ENCODE results near the gene PERP. TPM values are rescaled to one million over a fixed set of nuclear protein-coding genes. Genes with fewer than 3 reads are reported as not detected.

Gene PERP
- polyA plus RNA-seq, 1 donor from 2014 or later = 0.79 TPM

DNA sequence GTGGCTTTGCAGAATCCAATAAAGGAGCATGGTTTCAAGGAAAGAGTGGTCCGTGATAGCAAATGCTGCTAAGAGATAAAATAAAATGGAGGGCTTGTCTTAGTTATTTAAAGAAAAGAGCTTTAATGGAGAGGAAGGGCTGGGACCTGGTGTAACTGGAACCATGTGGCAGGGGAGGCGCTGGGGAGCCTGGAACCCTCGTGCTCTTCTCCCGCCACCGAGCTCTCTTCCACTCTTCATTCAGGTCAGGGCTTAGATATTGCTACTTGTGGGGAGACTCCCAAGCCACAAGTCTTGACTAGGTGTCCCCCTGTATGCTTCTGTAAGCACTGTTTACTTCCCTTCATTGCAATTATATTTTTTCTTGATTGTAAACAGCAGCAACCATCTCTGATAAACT, 39.3 kb upstream of the PERP start:
- no peaks in the 10 kb centered on the region for H3F3A ChIP-seq (ENCODE audit: insufficient read depth, low read length, poor library complexity, severe bottlenecking)
- H4K20me1 ChIP-seq (ENCODE audit: insufficient read depth) = no peaks in the 10 kb centered on the region
- H3K4me3 ChIP-seq (ENCODE audit: low read length) = no peak overlapping the region
- no peaks in the 10 kb centered on the region for H3K27me3 ChIP-seq (ENCODE audit: insufficient read depth, low read depth, low read length)
- TF ChIP-seq EP300 (conservative IDR thresholded peaks at IDR 0.05; ENCODE audit: poor library complexity, severe bottlenecking) = no peak
- no peak overlapping the region for H3K9ac ChIP-seq (ENCODE audit: low read length)
- H3K4me2 ChIP-seq (ENCODE audit: low read length) = no peak overlapping the region
- no peaks in the 10 kb centered on the region for H3K79me2 ChIP-seq (replicated peaks; ENCODE audit: insufficient read depth, low read length)
- no peaks in the 10 kb centered on the region for H3K36me3 ChIP-seq (ENCODE audit: insufficient read depth, low read length)
- H2AFZ ChIP-seq (ENCODE audit: low read depth, low read length) = no peak overlapping the region
- no peak overlapping the region for H3K27ac ChIP-seq (ENCODE audit: low read length)
- no peaks in the 10 kb centered on the region for H3K9me2 ChIP-seq (ENCODE audit: insufficient read depth, low read length)
- H3K9me3 ChIP-seq (ENCODE audit: low read length) = no peaks in the 10 kb centered on the region

DNA sequence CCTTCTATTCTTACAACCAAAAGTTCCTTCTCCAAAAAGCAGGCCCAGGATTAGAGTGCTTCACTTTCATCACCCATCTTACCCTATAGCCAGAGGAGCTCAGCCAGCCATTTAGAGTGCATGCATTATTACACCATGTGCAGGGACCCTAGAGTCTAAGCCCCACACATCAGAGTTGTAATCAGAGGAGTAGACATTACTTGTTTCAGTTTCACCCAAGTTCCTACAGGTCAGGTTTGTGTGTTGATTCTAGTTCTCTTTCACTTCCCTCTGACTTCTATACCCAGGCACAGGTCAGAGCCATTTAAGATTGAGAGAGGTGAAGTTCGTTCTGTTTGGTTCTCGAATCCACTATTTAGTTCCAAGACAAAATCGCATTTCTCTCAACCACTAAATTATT, 38.2 kb upstream of the PERP start:
- Histone ChIP-seq H3K36me3 (ENCODE audit: insufficient read depth, low read length) (no peaks in the 10 kb centered on the region), H3K9me2 (ENCODE audit: insufficient read depth, low read length) (no peaks in the 10 kb centered on the region), H3F3A (ENCODE audit: insufficient read depth, low read length, poor library complexity, severe bottlenecking) (no peaks in the 10 kb centered on the region), H3K4me3 (ENCODE audit: low read length) (no peak overlapping the region), H3K27me3 (ENCODE audit: insufficient read depth, low read depth, low read length) (no peaks in the 10 kb centered on the region), H3K27ac (ENCODE audit: low read length) (no peak overlapping the region), H3K4me2 (ENCODE audit: low read length) (no peak overlapping the region), H4K20me1 (ENCODE audit: insufficient read depth) (no peaks in the 10 kb centered on the region), H2AFZ (ENCODE audit: low read depth, low read length) (no peak overlapping the region), H3K9ac (ENCODE audit: low read length) (no peak overlapping the region), H3K79me2 (replicated peaks; ENCODE audit: insufficient read depth, low read length) (no peaks in the 10 kb centered on the region), H3K9me3 (ENCODE audit: low read length) (no peaks in the 10 kb centered on the region)
- TF ChIP-seq MXI1 (conservative IDR thresholded peaks at IDR 0.05; ENCODE audit: poor library complexity, severe bottlenecking) (no peak), TAF1 (IDR thresholded peaks at IDR 0.05; ENCODE audit: low read depth) (no peak), RAD21 (conservative IDR thresholded peaks at IDR 0.05) (no peak), EP300 (conservative IDR thresholded peaks at IDR 0.05; ENCODE audit: poor library complexity, severe bottlenecking) (no peak), SMC3 (conservative IDR thresholded peaks at IDR 0.05; ENCODE audit: poor library complexity) (no peak), POLR2AphosphoS5 (IDR thresholded peaks at IDR 0.05) (no peak), EZH2 (IDR thresholded peaks at IDR 0.05; ENCODE audit: borderline replicate concordance, insufficient read depth, low read length, poor library complexity, severe bottlenecking) (no peak)
- TF ChIP-seq, protein P1, sequence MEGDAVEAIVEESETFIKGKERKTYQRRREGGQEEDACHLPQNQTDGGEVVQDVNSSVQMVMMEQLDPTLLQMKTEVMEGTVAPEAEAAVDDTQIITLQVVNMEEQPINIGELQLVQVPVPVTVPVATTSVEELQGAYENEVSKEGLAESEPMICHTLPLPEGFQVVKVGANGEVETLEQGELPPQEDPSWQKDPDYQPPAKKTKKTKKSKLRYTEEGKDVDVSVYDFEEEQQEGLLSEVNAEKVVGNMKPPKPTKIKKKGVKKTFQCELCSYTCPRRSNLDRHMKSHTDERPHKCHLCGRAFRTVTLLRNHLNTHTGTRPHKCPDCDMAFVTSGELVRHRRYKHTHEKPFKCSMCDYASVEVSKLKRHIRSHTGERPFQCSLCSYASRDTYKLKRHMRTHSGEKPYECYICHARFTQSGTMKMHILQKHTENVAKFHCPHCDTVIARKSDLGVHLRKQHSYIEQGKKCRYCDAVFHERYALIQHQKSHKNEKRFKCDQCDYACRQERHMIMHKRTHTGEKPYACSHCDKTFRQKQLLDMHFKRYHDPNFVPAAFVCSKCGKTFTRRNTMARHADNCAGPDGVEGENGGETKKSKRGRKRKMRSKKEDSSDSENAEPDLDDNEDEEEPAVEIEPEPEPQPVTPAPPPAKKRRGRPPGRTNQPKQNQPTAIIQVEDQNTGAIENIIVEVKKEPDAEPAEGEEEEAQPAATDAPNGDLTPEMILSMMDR (IDR thresholded peaks at IDR 0.05; ENCODE audit: poor library complexity, severe bottlenecking) = no peak
- TF ChIP-seq, protein P2, sequence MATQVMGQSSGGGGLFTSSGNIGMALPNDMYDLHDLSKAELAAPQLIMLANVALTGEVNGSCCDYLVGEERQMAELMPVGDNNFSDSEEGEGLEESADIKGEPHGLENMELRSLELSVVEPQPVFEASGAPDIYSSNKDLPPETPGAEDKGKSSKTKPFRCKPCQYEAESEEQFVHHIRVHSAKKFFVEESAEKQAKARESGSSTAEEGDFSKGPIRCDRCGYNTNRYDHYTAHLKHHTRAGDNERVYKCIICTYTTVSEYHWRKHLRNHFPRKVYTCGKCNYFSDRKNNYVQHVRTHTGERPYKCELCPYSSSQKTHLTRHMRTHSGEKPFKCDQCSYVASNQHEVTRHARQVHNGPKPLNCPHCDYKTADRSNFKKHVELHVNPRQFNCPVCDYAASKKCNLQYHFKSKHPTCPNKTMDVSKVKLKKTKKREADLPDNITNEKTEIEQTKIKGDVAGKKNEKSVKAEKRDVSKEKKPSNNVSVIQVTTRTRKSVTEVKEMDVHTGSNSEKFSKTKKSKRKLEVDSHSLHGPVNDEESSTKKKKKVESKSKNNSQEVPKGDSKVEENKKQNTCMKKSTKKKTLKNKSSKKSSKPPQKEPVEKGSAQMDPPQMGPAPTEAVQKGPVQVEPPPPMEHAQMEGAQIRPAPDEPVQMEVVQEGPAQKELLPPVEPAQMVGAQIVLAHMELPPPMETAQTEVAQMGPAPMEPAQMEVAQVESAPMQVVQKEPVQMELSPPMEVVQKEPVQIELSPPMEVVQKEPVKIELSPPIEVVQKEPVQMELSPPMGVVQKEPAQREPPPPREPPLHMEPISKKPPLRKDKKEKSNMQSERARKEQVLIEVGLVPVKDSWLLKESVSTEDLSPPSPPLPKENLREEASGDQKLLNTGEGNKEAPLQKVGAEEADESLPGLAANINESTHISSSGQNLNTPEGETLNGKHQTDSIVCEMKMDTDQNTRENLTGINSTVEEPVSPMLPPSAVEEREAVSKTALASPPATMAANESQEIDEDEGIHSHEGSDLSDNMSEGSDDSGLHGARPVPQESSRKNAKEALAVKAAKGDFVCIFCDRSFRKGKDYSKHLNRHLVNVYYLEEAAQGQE (IDR thresholded peaks at IDR 0.05; ENCODE audit: borderline replicate concordance) = no peak

DNA sequence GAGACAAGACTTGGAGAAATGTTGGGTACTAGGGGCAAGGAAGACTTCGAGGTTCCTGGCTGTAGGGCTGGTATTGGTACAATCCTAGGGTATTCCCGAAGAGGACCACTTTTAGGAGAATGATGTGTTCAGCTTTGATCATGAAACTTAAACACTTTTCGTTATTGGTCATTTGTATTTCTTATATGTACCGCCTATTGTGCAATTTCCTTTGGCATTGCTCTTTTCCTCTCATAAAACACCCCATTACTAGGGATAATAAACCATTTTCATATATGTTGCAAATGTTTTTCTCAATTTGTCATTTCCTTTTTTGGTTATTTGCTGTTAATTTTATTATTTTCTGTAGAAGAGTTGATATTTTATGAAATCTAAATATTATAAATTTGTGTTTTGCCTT, 35.6 kb upstream of the PERP start:
- H3K9me3 ChIP-seq (ENCODE audit: low read length) = no peaks in the 10 kb centered on the region
- H3F3A ChIP-seq (ENCODE audit: insufficient read depth, low read length, poor library complexity, severe bottlenecking) = no peaks in the 10 kb centered on the region
- H3K79me2 ChIP-seq (replicated peaks; ENCODE audit: insufficient read depth, low read length) = no peaks in the 10 kb centered on the region
- TF ChIP-seq EP300 (conservative IDR thresholded peaks at IDR 0.05; ENCODE audit: poor library complexity, severe bottlenecking) = no peak
- no peak overlapping the region for H3K4me2 ChIP-seq (ENCODE audit: low read length)
- H3K4me3 ChIP-seq (ENCODE audit: low read length) = no peak overlapping the region
- no peaks in the 10 kb centered on the region for H3K27me3 ChIP-seq (ENCODE audit: insufficient read depth, low read depth, low read length)
- H3K36me3 ChIP-seq (ENCODE audit: insufficient read depth, low read length) = no peaks in the 10 kb centered on the region
- no peaks in the 10 kb centered on the region for H4K20me1 ChIP-seq (ENCODE audit: insufficient read depth)
- H3K9me2 ChIP-seq (ENCODE audit: insufficient read depth, low read length) = no peaks in the 10 kb centered on the region
- no peak overlapping the region for H3K9ac ChIP-seq (ENCODE audit: low read length)
- no peak overlapping the region for H2AFZ ChIP-seq (ENCODE audit: low read depth, low read length)
- H3K27ac ChIP-seq (ENCODE audit: low read length) = no peak overlapping the region

Data from neural cell (in vitro differentiated cells).